GM21723 (cell line): ENCODE measurements around the gene CYP27C1.

ENCODE experiments used
- ATAC-seq: cut with Tn5 transposase; IDR thresholded peaks from one replicate; pipeline ENCODE4 v1.9.1; 2021; ENCODE audit warnings: mild to moderate bottlenecking, moderate library complexity; ENCODE audit not compliant: unreplicated experiment

The CYP27C1 gene

DNA sequence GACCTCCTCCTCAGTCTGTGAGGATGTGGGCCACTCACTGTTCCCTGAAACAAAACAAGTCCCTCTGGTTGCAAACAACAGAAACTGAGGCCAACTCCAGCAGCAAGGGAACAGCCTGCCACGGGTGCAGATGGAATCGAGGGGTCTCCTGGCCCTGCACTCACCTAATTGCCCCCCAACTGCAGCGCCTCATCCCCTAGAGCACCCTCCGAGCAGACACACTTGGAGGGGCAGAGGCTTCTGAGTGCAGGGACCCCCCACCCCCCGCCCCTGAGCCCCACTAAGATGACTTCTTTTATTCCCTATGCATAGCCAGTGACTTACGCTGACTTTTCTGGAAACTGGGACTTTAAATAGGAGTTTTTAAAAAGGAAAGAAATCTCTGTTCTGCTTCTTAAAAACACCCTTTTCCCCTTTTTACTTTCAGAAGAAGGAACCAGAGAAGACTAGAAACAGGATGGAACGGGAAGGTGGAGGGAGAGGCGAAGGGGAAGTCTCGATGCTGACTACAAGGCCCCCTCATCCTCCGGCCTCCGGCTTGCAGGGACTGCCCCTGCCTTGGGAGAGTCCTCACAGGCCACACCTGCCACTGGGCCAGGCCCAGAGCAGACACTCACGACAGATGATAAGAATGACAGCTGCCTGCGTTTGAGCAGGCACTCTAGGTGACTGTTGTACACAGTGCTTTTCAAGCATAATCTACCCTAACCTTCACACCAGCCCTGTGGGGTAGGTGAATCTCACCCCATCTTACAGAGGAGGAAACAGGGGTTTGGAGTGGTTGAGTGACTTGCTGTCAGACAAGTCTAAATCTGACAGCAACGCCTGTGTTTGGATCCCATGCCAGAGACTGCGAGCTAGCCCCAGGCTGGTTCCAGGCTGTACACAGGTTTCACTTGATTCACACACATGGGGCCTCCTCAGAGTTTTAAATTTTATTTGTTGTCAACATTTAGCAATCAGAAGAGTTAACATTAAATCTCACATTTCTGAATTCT lies 85.0 kb downstream of the CYP27C1 start:
- no peak for ATAC-seq

DNA sequence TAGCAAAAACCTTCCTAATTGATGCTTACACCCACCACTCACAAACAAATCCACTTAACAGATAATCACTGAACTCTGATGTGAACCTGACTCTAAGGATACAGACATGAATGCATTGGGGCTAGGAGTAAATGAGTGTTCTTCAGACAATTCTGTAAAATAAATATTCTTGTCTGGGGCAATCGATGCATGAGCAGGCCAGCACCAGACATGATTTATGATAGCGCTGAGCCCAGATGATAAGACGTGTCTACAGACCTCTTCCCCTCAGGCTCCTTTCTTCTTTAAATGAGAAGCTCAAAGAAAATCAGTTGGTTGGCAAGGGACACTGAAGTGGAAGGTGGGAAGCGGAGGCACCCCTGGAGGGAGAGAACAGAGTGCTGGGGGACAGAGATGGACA lies 85.9 kb downstream of the CYP27C1 start:
- ATAC-seq, result no peak
